ENCODE results near the gene SPATA1. TPM values are rescaled to one million over a fixed set of nuclear protein-coding genes. Genes with fewer than 3 reads are reported as not detected.

The SPATA1 gene
- total and polyA plus RNA-seq, 9 of the 15 experiments (the other 6 are each of a cell fraction or from before 2014, with no cell fraction given): 0.79 to 2.9 (median 1.5) TPM

- TF ChIP-seq LARP7 (IDR thresholded peaks at IDR 0.05) (no peak), E4F1 (CRISPR knock-in tag; IDR thresholded peaks at IDR 0.05; ENCODE audit: borderline replicate concordance) (no peak), NCOA1 (IDR thresholded peaks at IDR 0.05; ENCODE audit: low read depth) (no peak)
Observed at GRCh38 chr1:84611796-84612195, 105.6 kb downstream of the SPATA1 start (continued).

GRCh38 chr1:84613026-84613425 is 106.8 kb downstream of the SPATA1 start:
- Histone ChIP-seq H3K27me3 (ENCODE audit: control insufficient read depth in 2 of 2, insufficient read depth in 2 of 2, low read length in 2 of 2) (no peaks in the 10 kb centered on the region), H3K4me1 (replicated peaks in 1 of 2; ENCODE audit: control insufficient read depth in 2 of 2, insufficient read depth in 2 of 2, low read length in 2 of 2) (no peaks in the 10 kb centered on the region), H4K20me1 (replicated peaks; ENCODE audit: control insufficient read depth, insufficient read depth, low read length) (no peaks in the 10 kb centered on the region), H3K27ac (ENCODE audit: extremely low read depth, low read depth, low read length) (no peak overlapping the region), H3K9me1 (ENCODE audit: control insufficient read depth, insufficient read depth, low read length) (no peaks in the 10 kb centered on the region), H3K4me3 (no peak overlapping the region), H3K36me3 (ENCODE audit: control insufficient read depth, insufficient read depth, low read length) (no peaks in the 10 kb centered on the region), H3K9me3 (replicated peaks; ENCODE audit: control insufficient read depth, insufficient read depth, low read depth, low read length) (peaks cover 20% of the 10 kb centered on the region), H3K4me2 (ENCODE audit: insufficient read depth, low read length) (no peak overlapping the region), H3K79me2 (ENCODE audit: control insufficient read depth, insufficient read depth, low read length) (no peaks in the 10 kb centered on the region), H3K9ac (ENCODE audit: insufficient read depth in 1 of 2, low read depth in 2 of 2, low read length in 2 of 2) (no peak overlapping the region), H2AFZ (ENCODE audit: low read depth, low read length) (no peak overlapping the region)
- ATAC-seq (no peak), DNase-seq (ENCODE audit: extremely low read depth in 1 of 4, low spot score in 3 of 4) (no peak), FAIRE-seq (no peak)
- WGBS (ENCODE audit: insufficient coverage, low coverage, missing lambda C conversion rate): 9% methylated on average over 2 of the region's 2 CpGs
- no TSS peak for BruUV-seq (replicated peaks)
- intact Hi-C loops (cut with micrococcal nuclease) (no loop called here), in situ Hi-C loops (cut with MboI) (loop anchor here (10.0 to 25.0 kb wide), 2 partner anchors 318 to 701 kb away; no protein-coding TSS in a partner anchor)
- ChIA-PET POLR2A (no interaction called here), CTCF (ENCODE audit: low intra/inter-chr PET ratio) (no interaction called here)
- TF ChIP-seq ARID3B (CRISPR knock-in tag; IDR thresholded peaks at IDR 0.05; ENCODE audit: borderline replicate concordance): no peak
- no peak for TF ChIP-seq ZNF140 (CRISPR knock-in tag; IDR thresholded peaks at IDR 0.05)
- TF ChIP-seq FOXP1 (CRISPR knock-in tag; IDR thresholded peaks at IDR 0.05): no peak
- no peak for TF ChIP-seq FOXA1 (IDR thresholded peaks at IDR 0.05; ENCODE audit: borderline replicate concordance)
- no peak for TF ChIP-seq ZKSCAN3 (CRISPR knock-in tag; IDR thresholded peaks at IDR 0.05)
- no peak for TF ChIP-seq HES1 (IDR thresholded peaks at IDR 0.05; ENCODE audit: low read depth)
- no peak for TF ChIP-seq CCAR2 (IDR thresholded peaks at IDR 0.05; ENCODE audit: low read depth, low read length)
- no peak for TF ChIP-seq ZNF143 (CRISPR knock-in tag; IDR thresholded peaks at IDR 0.05)
- no peak for TF ChIP-seq SRSF1 (IDR thresholded peaks at IDR 0.05; ENCODE audit: low read depth, low read length)
- TF ChIP-seq ZNF24 (IDR thresholded peaks at IDR 0.05): no peak
- TF ChIP-seq KAT2B (IDR thresholded peaks at IDR 0.05; ENCODE audit: low read depth, low read length): no peak
- TF ChIP-seq THAP7 (CRISPR knock-in tag; IDR thresholded peaks at IDR 0.05): no peak
- no peak for TF ChIP-seq RFX5 (IDR thresholded peaks at IDR 0.05; ENCODE audit: low read depth, low read length)
- no peak for TF ChIP-seq CC2D1A (IDR thresholded peaks at IDR 0.05)
